SK-N-SH (cell line): ENCODE data around the gene SBSN. TPM values are rescaled to one million over a fixed set of nuclear protein-coding genes. Genes with fewer than 3 reads are reported as not detected.

Source experiments
- CTCF ChIA-PET: fragments of 300-600, 350-600 bp; formaldehyde crosslinking; extraction: SDS; loops from one replicate; lab custom pipeline; 2021; lab: Yijun Ruan, JAX
- POLR2A ChIA-PET: fragments of 350-600 bp; sonication (Branson Sonifier 250); formaldehyde crosslinking; extraction: SDS; loops from one replicate; lab custom pipeline; 2020; ENCODE audit warnings: antibody characterized with exemption, inconsistent platforms; lab: Yijun Ruan, JAX
- DNase-seq: peaks from one replicate; pipeline ENCODE4 v3.0.0; 2012
- H2AFZ ChIP-seq: fragments of 200-600 bp; sonication (generic); 2 replicates; pipeline ENCODE4 v1.8.1; 2016; ENCODE audit warnings: antibody characterized with exemption, mild to moderate bottlenecking, low read depth
- H3F3A ChIP-seq: fragments of 200-600 bp; sonication (generic); replicated peaks from 2 replicates; pipeline ENCODE3; 2016; ENCODE audit warnings: antibody characterized with exemption, mild to moderate bottlenecking; ENCODE audit not compliant: insufficient read depth
- H3K27ac ChIP-seq, 2 experiments: fragments of 200-500 bp in 1 of 2; fragments of 200-600 bp in 1 of 2; sonication (Bioruptor generic) in 1 of 2; sonication (generic), shearing (Covaris generic) in 1 of 2; 2 replicates each; pipeline versions ENCODE4 v1.5.1 to v1.6.1; 2014 to 2016; ENCODE audit warnings: low read depth in 2 of 2, inconsistent platforms in 1 of 2, low read length in 1 of 2, mild to moderate bottlenecking in 1 of 2, mixed read lengths in 1 of 2
- H3K27me3 ChIP-seq: fragments of 200-600 bp; sonication (generic), shearing (Covaris generic); 2 replicates; pipeline ENCODE4 v1.6.1; 2016; ENCODE audit warnings: mixed run types; ENCODE audit not compliant: insufficient read depth
- H3K36me3 ChIP-seq, 2 experiments: fragments of 200-500 bp in 1 of 2; fragments of 200-600 bp in 1 of 2; sonication (Bioruptor generic) in 1 of 2; sonication (generic) in 1 of 2; replicated peaks in 1 of 2; 2 replicates each; pipeline versions ENCODE3 to v1.5.1; 2014 to 2016; ENCODE audit warnings: low read length in 1 of 2, mild to moderate bottlenecking in 1 of 2; ENCODE audit not compliant: insufficient read depth in 2 of 2, control insufficient read depth in 1 of 2
- H3K4me1 ChIP-seq, 2 experiments: fragments of 200-500 bp in 1 of 2; fragments of 200-600 bp in 1 of 2; sonication (Bioruptor generic) in 1 of 2; sonication (generic), shearing (Covaris generic) in 1 of 2; 2 replicates each; pipeline versions ENCODE4 v1.5.1 to v1.6.1; 2014 to 2016; ENCODE audit warnings: low read depth in 1 of 2, low read length in 1 of 2, mixed run types in 1 of 2; ENCODE audit not compliant: insufficient read depth in 2 of 2, control insufficient read depth in 1 of 2
- H3K4me2 ChIP-seq: fragments of 200-600 bp; sonication (generic), shearing (Covaris generic); 2 replicates; pipeline ENCODE4 v1.6.1; 2017; ENCODE audit warnings: mixed run types
- H3K4me3 ChIP-seq, 2 experiments: fragments of 200-500 bp in 1 of 2; fragments of 200-600 bp in 1 of 2; sonication (Bioruptor generic) in 1 of 2; sonication (generic), shearing (Covaris generic) in 1 of 2; 2 replicates each; pipeline versions ENCODE4 v1.5.1 to v1.8.1; 2014 to 2016; ENCODE audit warnings: low read depth in 2 of 2, inconsistent platforms in 1 of 2, low read length in 1 of 2, mild to moderate bottlenecking in 1 of 2, mixed read lengths in 1 of 2, moderate library complexity in 1 of 2
- H3K79me2 ChIP-seq: fragments of 200-600 bp; sonication (generic); 2 replicates; pipeline ENCODE4 v1.8.1; 2017; ENCODE audit warnings: mild to moderate bottlenecking; ENCODE audit not compliant: insufficient read depth
- H3K9ac ChIP-seq: fragments of 200-600 bp; sonication (generic); 2 replicates; pipeline ENCODE4 v1.6.1; 2017; ENCODE audit warnings: mixed run types
- H3K9me2 ChIP-seq: fragments of 200-600 bp; sonication (generic); 2 replicates; pipeline ENCODE4 v1.6.1; 2017; ENCODE audit warnings: mixed run types
- H3K9me3 ChIP-seq: fragments of 200-600 bp; sonication (generic); 2 replicates; pipeline ENCODE4 v1.6.1; 2017; ENCODE audit warnings: mixed run types, mild to moderate bottlenecking, moderate library complexity
- H4K20me1 ChIP-seq: fragments of 200-600 bp; sonication (generic); 2 replicates; pipeline ENCODE4 v1.6.1; 2017; ENCODE audit warnings: mild to moderate bottlenecking, mixed run types; ENCODE audit not compliant: insufficient read depth
- EP300 ChIP-seq, 2 experiments: IDR thresholded peaks; 2 replicates each; pipeline versions ENCODE4 v1.4.0 to v1.6.1; 2012; ENCODE audit warnings: borderline replicate concordance in 1 of 2, low read depth in 1 of 2, low read length in 1 of 2
- EZH2phosphoT487 ChIP-seq: fragments of 200-600 bp; sonication (generic); IDR thresholded peaks from 2 replicates; pipeline ENCODE4 v1.6.1; 2017; ENCODE audit warnings: low read depth, mixed run types, mild to moderate bottlenecking, antibody characterized with exemption, moderate library complexity, borderline replicate concordance
- NFIC ChIP-seq: IDR thresholded peaks from 2 replicates; pipeline ENCODE4 v1.4.0; 2012; ENCODE audit warnings: borderline replicate concordance
- POLR2AphosphoS5 ChIP-seq: IDR thresholded peaks from 2 replicates; pipeline ENCODE4 v1.6.1; 2012; ENCODE audit warnings: low read depth, low read length
- RAD21 ChIP-seq: IDR thresholded peaks from 2 replicates; pipeline ENCODE4 v1.6.1; 2012; ENCODE audit warnings: mild to moderate bottlenecking, low read length
- RFX5 ChIP-seq: IDR thresholded peaks from 2 replicates; pipeline ENCODE4 v1.6.1; 2012; ENCODE audit warnings: mild to moderate bottlenecking, improper control_type of control experiment, low read length
- RXRA ChIP-seq: IDR thresholded peaks from 2 replicates; pipeline ENCODE4 v1.4.0; 2012; ENCODE audit warnings: low read depth, mild to moderate bottlenecking, borderline replicate concordance
- SIN3A ChIP-seq: IDR thresholded peaks from 2 replicates; pipeline ENCODE4 v1.6.1; 2012; ENCODE audit warnings: low read depth, mild to moderate bottlenecking, low read length, moderate library complexity, borderline replicate concordance
- YY1 ChIP-seq: IDR thresholded peaks from 2 replicates; pipeline ENCODE4 v1.4.0; 2012; ENCODE audit warnings: low read depth, mild to moderate bottlenecking
- WGBS: methylation state at CpG from one replicate; pipeline ENCODE4 v1.1.6; 2017; ENCODE audit warnings: low lambda C conversion rate; 5-methylcytosine and 5-hydroxymethylcytosine counted together
- polyA plus RNA-seq, 3 experiments: library from polyadenylated mRNA; depleted of rRNA; stranded (reverse); fragments of >200 nt; gene quantifications; 2 replicates each; pipeline ENCODE4 v1.2.3, GENCODE V29; 2012
- TF ChIP-seq, protein P1 (sequence below): fragments of 150-350 bp; IDR thresholded peaks from 2 replicates; pipeline ENCODE4 v1.6.1; 2016; ENCODE audit warnings: mild to moderate bottlenecking, low read depth, low read length
- TF ChIP-seq, protein P2 (sequence below): IDR thresholded peaks from 2 replicates; pipeline ENCODE4; 2012

The SBSN gene
- polyA plus RNA-seq, 1 of the 3 experiments (the other 2 are of a cell fraction): 0.25 TPM

DNA sequence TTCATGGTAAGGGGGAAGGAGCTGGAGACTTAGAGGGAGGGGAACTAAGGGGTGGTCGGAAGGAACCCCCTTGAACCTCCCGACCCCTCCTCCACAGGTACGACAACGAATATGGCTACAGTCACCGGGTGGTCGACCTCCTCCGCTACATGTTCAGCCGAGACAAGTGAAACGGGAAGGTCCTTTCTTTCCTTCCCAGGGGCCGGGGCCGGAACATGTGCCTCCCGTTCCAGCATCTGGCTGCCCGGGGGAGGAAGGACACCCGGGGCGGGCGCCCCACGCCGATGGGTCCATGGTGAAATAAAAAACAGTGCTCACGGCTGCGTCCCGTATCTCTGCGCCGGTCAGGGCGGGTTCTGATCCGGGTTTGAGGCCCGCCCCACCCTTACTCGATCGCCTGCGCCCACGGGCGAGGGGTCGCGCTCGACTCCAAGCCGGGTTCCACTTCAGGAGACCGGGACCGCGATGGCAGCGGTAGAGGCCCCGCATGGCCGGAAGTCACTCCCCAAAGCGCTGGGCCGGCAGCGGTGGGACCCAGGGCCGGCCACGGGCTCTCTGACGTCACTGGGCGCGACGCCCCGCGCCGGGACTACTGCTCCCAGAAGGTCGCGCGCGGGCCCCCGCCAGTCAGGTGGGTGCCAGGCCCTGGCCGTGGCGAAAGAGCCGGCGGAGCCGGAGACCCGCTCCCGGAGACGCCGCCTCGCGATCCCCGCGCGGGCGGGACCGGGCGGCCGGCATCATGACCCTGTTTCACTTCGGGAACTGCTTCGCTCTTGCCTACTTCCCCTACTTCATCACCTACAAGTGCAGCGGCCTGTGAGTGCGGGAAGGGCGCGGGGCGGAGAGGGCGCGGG is 17.1 kb upstream of the SBSN start, which contains the start of gene TMEM147 (continued):
- TF ChIP-seq, protein P1, sequence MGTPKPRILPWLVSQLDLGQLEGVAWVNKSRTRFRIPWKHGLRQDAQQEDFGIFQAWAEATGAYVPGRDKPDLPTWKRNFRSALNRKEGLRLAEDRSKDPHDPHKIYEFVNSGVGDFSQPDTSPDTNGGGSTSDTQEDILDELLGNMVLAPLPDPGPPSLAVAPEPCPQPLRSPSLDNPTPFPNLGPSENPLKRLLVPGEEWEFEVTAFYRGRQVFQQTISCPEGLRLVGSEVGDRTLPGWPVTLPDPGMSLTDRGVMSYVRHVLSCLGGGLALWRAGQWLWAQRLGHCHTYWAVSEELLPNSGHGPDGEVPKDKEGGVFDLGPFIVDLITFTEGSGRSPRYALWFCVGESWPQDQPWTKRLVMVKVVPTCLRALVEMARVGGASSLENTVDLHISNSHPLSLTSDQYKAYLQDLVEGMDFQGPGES: no peak
- peak; percentile 89 for TF ChIP-seq POLR2AphosphoS5
- TF ChIP-seq, protein P2, sequence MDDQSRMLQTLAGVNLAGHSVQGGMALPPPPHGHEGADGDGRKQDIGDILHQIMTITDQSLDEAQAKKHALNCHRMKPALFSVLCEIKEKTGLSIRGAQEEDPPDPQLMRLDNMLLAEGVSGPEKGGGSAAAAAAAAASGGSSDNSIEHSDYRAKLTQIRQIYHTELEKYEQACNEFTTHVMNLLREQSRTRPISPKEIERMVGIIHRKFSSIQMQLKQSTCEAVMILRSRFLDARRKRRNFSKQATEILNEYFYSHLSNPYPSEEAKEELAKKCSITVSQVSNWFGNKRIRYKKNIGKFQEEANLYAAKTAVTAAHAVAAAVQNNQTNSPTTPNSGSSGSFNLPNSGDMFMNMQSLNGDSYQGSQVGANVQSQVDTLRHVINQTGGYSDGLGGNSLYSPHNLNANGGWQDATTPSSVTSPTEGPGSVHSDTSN: peak; percentile 32
- TF ChIP-seq EP300 (IDR thresholded peaks at IDR 0.05; ENCODE audit: borderline replicate concordance in 1 of 2, low read depth in 1 of 2, low read length in 1 of 2): 0 out of 4 replicates have a peak, but pooled peaks of 1 of the 2 experiments have one; percentile 21
- TF ChIP-seq RFX5: peak; percentile 73
- TF ChIP-seq, all 33 proteins: peak for 15

DNA sequence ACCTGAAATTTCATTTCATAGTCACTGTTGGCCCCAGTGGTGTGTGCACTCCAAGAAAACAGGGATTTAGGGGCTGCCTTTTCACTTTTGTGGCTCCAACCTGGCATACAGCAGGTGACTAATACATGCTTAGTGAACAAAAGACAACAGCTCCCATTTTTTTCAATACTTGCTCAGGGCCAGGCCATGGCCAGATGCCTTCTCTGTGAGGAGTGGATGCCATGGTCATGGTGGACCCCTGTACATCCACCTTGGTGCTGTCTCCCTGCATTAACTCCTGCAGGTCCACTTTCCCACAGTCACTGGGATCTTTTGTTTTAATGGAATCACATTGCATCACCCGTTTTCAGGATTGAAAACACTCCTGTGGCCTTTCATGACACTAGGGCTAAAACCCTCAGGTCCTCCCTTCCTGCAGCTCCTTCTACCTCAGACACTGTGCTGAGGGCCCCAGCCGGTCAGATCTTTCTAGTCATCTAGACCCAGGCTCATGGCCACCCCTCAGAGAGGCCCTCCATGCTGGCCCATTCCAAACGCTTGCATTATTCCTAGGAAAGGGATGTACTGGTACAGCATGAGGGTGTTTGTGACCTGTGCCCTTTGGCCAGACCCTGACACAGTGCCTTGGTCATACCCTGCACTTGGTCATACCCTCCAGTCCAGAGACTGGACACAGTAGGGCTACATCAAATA is 16.1 kb upstream of the SBSN start:
- POLR2A ChIA-PET: no interaction called here

More for the DNA sequence above, 16.1 kb upstream of the SBSN start:
- TF ChIP-seq RAD21: no peak
- TF ChIP-seq YY1: no peak
- TF ChIP-seq EZH2phosphoT487: no peak
- no peak for TF ChIP-seq NFIC
- no peak for TF ChIP-seq RXRA
- TF ChIP-seq RFX5: no peak
- no peak for TF ChIP-seq SIN3A
- no peak overlapping the region; a peak in 1 of 4 replicates for H3K27ac ChIP-seq
- H3K27me3 ChIP-seq: no peaks in the 10 kb centered on the region
- no peak for DNase-seq
- H3K4me1 ChIP-seq: peaks cover 5 to 19% of the 10 kb centered on the region in 2 experiments; a peak in 2 of 4 replicates
- CTCF ChIA-PET: interaction anchor here (1.9 to 3.6 kb wide), 2 partner anchors 11 to 34 kb away, joined by 5 to 20 read pairs; no protein-coding TSS in a partner anchor
- no peaks in the 10 kb centered on the region for H3K9me2 ChIP-seq
- H3F3A ChIP-seq: no peaks in the 10 kb centered on the region
- H3K9me3 ChIP-seq: no peaks in the 10 kb centered on the region
- H3K36me3 ChIP-seq: peaks cover 0 to 19% of the 10 kb centered on the region in 2 experiments
- H3K4me2 ChIP-seq: peak overlapping the region; percentile 91
- H3K9ac ChIP-seq: peak overlapping the region; percentile 85
- 0 out of 2 replicates have a peak, but pooled peaks cover under 1% of the 10 kb centered on the region for H4K20me1 ChIP-seq
- peak overlapping the region; percentile 87; the same call in 1 of the 2 replicates for H2AFZ ChIP-seq
- 54% methylated on average over 3 of the region's 3 CpGs for WGBS
- H3K79me2 ChIP-seq: peaks cover 30% of the 10 kb centered on the region
- H3K4me3 ChIP-seq: peak overlapping the region; percentile 79 to 96
